Measurements from ENCODE around the gene PTRHD1.

The PTRHD1 gene

GRCh38 chr2:24785671-24786321, 7.4 kb downstream of the PTRHD1 start:
- CTCF ChIA-PET = interaction anchor here (0.6 kb wide), 1 partner anchor 654 kb away, joined by 3 read pairs; no protein-coding TSS in a partner anchor
- POLR2A ChIA-PET = no interaction called here
- TF ChIP-seq CTCF (IDR thresholded peaks at IDR 0.05; ENCODE audit: insufficient read depth, low read length, missing control alignments) = no peak
- no peak overlapping the region for H3K4me3 ChIP-seq (ENCODE audit: low read depth, low read length)
- DNase-seq (ENCODE audit: low read depth, low spot score) = no peak

- ChIA-PET CTCF (interaction anchor here (1.5 kb wide), 1 partner anchor 9 kb away, joined by 9 read pairs; the partner anchor contains the start of genes CENPO and PTRHD1), POLR2A (no interaction called here)
- no peak for DNase-seq (ENCODE audit: low read depth, low spot score)
- H3K4me3 ChIP-seq (ENCODE audit: low read depth, low read length) = no peak overlapping the region
- no peak for TF ChIP-seq CTCF (IDR thresholded peaks at IDR 0.05; ENCODE audit: insufficient read depth, low read length, missing control alignments)
Measured at GRCh38 chr2:24783641-24784040, 9.6 kb downstream of the PTRHD1 start.

GRCh38 chr2:24779116-24779515, 14.1 kb downstream of the PTRHD1 start:
- POLR2A ChIA-PET = no interaction called here
- no peak for DNase-seq (ENCODE audit: low read depth, low spot score)

GRCh38 chr2:24774373-24774772, 18.8 kb downstream of the PTRHD1 start:
- CTCF ChIA-PET = interaction anchor here (2.2 kb wide), 1 partner anchor 18 kb away, joined by 6 read pairs; the partner anchor contains the start of genes CENPO and PTRHD1
- TF ChIP-seq CTCF (IDR thresholded peaks at IDR 0.05; ENCODE audit: insufficient read depth, low read length, missing control alignments) = no peak
- no peak for DNase-seq (ENCODE audit: low read depth, low spot score)
- POLR2A ChIA-PET = no interaction called here
- H3K4me3 ChIP-seq (ENCODE audit: low read depth, low read length) = no peak overlapping the region

More at GRCh38 chr2:24779116-24779515, 14.1 kb downstream of the PTRHD1 start:
- CTCF ChIA-PET = interaction anchor here (0.9 to 6.4 kb wide), 2 partner anchors 10 to 12 kb away, joined by 3 to 60 read pairs; partner anchors contain the start of genes CENPO and PTRHD1
- TF ChIP-seq CTCF (IDR thresholded peaks at IDR 0.05; ENCODE audit: insufficient read depth, low read length, missing control alignments) = no peak
- no peak overlapping the region for H3K4me3 ChIP-seq (ENCODE audit: low read depth, low read length)

GRCh38 chr2:24771764-24772586, 21.2 kb downstream of the PTRHD1 start:
- no peak for DNase-seq (ENCODE audit: low read depth, low spot score)
- no peak overlapping the region for H3K4me3 ChIP-seq (ENCODE audit: low read depth, low read length)
- no peak for TF ChIP-seq CTCF (IDR thresholded peaks at IDR 0.05; ENCODE audit: insufficient read depth, low read length, missing control alignments)
- ChIA-PET POLR2A (no interaction called here), CTCF (interaction anchor here (1.1 to 1.2 kb wide), 2 partner anchors 19 to 21 kb away, joined by 3 to 4 read pairs; partner anchors contain the start of genes CENPO and PTRHD1)

- H3K4me3 ChIP-seq (ENCODE audit: low read depth, low read length) = no peak overlapping the region
- DNase-seq (ENCODE audit: low read depth, low spot score) = no peak
- ChIA-PET POLR2A (no interaction called here), CTCF (no interaction called here)
- TF ChIP-seq CTCF (IDR thresholded peaks at IDR 0.05; ENCODE audit: insufficient read depth, low read length, missing control alignments) = no peak
Measured at GRCh38 chr2:24771061-24771460, 22.1 kb downstream of the PTRHD1 start.
